Cerebellar cortex (tissue), 1 donor: ENCODE measurements around the gene TERC.

Source experiments
- DNase-seq: peaks from one replicate; pipeline ENCODE4 v3.0.0-alpha.2; 2015; ENCODE audit warnings: low spot score

The TERC gene

DNA sequence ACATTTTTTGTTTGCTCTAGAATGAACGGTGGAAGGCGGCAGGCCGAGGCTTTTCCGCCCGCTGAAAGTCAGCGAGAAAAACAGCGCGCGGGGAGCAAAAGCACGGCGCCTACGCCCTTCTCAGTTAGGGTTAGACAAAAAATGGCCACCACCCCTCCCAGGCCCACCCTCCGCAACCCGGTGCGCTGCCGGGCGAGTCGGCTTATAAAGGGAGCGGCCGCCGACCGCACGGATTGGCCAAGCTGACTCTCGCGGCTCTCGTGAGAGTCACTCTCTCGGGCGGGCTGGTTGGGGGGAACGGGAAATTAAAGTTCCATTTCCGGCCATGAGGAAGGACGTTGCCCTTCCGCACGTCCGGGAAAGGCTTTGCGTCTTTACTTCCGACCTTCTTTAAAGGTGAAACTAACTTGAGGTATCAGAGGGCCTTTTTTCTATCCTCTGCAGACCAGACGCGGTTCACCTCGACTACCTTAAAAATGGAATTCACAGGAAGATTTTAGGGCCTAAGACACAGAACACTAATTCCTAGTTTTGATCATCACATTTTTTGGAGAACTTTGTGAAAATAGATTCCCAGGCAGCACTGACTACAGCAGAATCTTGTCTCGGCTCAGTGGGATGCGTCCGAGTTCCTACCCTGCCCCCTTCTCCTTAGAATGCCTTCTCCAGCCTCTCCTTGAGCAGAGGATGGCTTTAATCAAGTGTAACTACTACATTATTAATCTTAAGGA is at the start of gene TERC:
Gene TERC (minus strand): TSS at position 179 of the 731 bp plus-strand sequence.
- peak; percentile 95 for DNase-seq

DNA sequence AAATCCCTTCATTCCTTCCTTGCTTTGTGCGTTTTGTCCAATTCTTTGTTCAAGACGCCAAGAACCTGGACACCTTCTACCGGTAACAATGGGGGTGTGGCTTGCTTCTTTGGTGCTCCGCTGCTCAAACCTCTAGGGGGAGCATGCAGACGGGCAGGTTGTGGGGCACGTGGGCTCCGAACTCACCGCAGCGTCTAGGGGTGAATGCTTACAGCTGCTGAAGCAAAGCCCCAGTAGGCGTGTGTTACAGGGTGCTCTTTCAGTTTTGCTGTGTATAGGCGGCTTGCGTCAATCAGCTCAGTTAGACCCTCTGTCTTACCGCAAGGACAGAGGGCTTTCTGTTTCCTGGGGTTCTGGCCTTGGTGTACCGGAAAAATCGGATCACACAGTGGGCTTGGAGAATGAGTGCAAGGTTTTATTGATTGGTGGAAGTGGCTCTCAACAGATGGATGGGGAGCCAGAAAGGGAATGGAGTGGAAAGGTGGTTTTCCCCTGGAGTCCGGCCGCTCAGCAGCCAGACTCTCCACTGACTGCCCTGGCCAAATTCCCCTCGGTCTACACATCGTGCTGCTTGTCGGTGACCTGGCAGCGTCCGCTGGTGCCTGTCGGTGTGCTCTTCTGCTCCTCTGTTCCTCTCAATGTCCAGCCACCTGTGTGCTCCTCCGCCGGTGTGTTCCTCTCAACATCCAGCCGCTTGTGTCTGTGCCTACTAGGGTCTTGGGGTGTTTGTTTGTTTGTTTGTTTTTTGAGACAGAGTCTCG is 49.1 kb upstream of the TERC start:
- no peak for DNase-seq

DNA sequence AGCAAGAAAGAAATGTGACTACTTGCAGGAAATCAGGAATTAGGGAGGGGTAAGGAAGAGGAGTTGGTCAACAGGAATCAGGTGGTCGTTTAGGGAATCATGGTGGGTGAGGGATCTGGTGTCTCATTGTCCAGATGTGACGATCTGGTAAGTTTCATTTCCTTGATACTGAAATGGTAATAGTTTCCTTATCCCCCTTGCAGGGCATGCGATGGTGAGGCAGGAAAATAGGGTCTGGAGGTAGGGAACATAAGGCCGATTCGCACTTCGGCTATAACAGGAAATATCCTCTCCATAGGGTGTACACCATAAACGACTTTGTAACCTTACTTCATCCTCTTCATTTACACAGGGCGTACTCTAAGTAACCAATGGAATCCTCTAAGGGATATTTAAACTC is 48.4 kb upstream of the TERC start:
- no peak for DNase-seq

DNA sequence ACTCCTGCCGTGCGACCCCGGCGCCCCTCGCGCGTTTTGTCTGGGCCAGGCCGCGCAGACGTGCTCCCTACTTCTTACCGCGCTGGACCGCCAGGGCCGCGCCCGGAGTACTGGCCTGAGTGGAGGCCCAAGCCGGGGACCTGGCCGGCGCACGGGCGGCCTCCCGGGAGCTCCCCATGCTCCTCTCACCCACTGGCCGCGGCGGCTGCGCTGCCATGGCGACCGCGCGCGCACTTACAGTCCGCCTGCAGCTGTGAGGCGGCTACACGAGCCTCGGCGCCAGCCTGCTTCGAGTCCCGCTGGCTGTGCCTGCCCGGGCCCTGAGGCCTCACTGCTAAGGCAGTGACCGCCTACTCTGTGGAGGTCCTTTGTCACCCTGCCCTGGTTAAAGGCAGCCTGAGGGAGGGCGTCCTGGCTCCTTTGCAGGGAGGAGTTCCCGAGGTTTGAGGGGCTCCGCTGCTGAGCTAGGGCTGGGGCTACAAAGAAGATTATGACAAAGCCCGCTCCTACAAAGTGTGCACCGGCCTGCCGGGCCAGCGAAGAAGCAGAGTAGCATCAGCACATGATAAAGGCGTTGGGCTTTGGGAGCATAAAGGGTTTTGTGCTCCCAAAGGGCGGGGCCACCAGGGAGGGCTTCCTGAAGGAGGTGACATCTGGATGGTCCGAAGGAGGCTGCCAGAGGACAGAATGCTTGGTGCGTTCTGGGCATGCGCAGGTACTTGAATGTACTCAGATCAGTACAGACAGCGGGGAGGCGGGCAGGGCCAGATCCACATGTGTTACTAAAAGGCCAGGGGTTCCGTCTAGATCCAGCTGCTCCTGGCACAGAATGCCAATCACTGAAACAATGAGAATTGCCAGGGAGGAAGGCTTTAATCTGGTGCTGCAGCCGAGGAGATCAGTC is 47.7 kb upstream of the TERC start, which contains the start of the genes LRRC34 and LRRIQ4:
Gene LRRC34 (minus strand): TSS at position 573 of the 904 bp plus-strand sequence. CDS start 356 bp downstream, at position 217.
Gene LRRIQ4 (plus strand): TSS at position 539 of the 904 bp plus-strand sequence. CDS start 9,052 bp downstream, outside the sequence.
- peak; percentile 7 for DNase-seq

DNA sequence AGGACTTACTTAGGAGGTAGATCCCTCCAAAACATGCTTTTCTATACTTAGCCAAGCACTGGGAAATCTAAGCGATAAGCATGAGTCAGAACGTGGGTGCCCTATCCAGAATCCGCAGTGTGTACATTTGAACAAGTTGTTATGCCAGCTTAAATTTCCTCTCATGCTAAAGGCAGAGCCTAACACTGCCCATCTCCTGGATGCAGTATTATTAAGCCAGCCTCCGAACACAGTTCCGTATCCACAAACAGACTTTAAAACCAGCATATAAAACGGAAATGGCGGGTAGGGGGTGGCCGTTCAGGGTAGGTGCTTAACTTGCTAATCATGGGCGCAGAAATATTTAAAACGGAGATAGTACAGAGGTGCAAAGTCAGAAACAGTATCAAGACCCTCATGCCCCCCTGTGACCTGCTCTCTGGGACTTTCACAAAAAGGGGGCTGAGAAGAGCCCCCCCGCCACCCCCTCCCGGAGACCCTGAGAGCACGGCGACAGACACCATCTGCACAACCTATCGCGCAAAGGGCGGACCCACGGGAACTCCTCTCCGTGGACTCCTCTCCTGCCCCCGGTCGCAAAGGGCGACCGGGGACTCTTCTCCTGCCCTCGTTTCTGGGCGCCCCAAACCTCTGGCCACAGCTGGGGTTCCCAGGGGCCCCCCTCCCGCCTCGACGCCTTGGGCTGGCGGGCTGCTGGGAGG is 46.9 kb upstream of the TERC start:
- peak; percentile 14 for DNase-seq

DNA sequence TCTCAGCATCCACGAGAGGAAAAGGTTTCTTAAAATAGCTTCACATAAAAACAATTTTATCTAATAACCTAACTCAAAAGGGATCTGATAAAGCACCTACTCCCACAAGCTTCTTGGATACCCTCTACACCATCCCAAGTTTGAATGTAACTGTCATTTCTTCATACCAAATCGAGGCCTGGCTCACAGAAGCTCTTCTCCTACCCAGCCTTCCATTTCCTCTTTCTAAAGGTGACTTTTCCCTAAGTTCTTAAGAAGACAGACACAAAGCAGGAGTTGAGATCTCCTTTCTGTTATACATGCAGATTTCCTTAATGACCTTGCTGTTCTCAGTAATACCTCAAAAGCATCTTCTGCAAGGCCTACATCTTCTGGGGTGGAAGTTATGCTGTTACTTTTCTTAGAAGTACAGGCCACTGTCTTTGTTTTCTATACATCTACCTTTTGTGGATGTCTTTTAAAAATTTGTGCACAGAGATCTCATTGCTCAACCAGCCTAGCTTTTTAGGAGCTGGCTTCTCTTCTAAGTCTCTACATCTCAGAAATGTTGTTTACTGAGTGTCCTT is 44.5 kb upstream of the TERC start:
- no peak for DNase-seq

DNA sequence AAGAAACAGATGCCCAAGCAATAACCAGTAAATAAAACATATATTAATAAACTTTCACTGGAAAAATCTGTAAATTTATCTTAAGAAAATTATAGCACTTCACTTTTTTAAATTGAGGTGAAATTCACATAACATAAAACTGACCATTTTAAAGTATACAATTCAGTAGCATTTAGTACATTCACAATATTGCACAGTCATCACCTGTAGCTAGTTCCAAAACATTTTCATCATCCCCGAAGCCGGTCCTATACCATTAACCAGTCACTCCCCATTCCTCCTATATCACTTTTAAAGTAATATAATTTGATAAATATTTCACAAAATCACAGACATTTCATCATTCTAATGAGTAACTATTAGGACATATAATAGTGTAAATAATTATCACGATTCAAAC is 39.8 kb upstream of the TERC start:
- DNase-seq: no peak

DNA sequence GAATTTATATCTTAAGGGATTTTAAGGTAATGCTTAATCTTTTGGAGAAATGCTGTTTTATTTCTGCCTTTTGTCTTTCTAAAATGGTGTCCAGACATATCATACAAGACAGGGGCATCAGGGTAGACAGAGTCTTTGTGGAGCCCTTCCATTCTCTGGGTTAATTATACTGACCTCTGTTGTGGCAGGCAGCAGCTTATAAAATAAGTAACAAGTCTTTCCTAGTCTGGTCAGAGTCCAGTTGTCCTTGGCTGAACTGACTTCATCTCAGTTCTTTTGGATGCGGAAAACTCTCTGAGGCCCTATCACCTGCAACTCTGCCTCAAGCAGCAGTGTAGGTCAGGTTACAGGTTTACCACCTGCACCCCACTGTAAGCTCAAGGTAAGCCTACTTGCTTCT is 27.5 kb upstream of the TERC start:
- DNase-seq: no peak

DNA sequence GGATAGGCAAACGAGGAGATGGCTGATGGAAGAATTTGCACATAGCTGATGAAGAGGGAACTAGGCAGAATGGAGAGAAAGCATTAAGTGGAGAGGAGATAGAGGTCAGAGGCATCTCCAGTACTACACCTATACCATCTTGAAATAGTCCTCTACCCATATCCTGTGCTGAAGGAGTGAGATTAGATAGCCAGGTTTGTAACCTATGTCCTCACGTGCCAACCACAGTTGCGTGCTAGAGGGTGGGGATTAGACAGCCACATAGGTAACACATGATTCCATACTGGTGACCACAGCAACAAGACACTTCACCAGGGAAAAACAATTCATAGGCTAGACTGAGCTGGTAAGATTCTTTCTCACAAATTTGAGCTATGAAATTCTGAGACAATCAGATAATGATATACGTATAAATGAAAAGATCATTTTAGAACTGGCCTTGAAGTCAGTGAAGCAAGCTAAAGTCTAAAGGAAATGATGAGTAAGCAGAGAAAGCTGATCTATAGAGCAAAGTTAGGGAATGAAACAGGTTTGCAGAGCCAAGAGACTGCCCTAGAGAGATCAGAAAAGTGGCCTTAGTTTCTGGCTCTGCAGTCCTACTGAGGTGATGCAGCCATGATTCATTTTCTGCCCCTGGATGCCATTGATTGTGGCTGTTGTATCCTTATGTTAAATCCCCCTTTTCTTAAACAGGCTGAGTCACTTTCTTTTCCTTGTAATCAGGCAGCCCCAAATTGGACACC is 26.0 kb upstream of the TERC start:
- DNase-seq: no peak

DNA sequence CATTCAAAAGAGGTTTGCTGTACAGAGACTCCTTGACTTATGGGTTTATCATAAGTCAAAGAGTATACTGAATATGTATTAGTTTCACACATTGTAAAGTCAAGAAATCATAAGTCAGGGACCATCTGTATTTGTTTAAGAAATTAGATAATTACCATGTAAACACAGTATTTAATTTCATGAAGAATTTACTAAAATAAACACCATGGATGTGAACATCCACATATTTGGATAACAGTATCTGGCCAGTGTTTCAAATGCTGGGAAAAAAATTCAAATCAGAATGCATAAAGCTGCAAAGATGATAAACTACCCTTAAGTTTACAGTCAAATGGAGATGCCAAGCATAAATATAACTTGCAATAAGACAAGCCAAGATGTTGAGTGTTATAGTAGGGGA is 25.4 kb upstream of the TERC start:
- DNase-seq: no peak

DNA sequence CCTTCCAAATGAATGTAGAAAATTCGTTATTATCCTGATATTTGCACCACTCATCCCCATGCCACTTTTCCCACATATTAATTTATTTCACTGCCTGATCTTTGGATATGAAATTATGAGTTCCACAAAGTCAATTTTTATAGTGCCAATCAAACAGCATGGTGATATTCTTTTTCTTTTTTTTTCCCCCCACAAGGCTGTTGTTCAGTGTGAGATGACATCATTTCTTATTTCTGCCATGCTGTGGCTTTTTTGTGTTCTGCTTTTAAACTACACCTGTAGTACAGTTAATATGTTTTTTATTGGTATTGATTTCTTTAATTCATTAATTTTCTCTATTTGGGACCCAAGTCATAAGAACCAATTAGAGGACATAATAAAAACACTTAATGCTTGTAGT is 22.9 kb upstream of the TERC start:
- no peak for DNase-seq

DNA sequence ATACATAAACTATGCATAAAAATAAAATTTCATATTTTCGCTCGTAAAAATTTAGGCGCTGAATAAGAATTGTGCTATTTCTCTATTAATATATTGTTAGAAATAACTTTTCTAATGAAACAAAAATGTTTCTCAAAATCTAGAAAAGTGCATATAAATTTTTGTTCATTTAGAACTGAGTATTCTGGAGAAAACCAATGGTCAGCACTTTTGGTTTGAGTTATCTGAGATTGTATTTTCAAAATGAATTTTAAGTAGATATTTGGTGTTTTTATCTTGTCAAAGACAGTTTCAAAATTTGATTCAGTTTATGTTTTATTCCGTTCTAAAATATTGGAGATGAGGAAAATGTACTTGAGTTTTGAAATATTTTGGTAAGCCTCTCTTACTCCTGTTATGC is 22.3 kb upstream of the TERC start:
- no peak for DNase-seq

DNA sequence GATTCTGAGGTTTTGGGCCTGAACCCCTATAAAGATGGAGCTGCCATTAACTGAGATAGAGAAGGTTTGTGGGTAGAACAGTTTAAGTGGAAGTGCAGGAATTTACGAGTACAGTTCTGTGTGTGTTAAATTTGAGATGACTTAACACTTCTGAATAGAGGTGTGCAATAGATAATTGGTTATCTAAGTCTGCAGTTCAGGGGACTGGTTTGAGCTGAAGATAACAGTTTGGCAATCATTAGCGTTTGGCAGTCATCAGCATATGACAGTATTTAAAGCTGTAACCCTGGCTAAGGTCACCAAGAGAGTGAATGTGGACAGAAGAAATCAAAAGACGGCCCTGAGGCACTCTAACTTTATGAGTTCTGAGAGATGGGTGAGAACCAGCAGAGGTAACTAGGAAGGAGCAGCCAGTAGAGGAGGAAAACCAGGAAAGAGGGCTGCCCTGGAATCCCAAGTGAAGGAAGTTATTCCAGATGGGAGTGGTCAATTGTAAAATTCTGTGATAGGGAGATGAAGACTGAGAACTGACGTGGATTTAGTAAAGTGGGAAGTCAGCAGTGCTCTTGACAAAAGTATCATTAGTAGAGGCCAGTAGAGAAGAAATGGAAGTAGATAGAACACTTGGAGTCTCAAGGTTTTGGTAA is 16.5 kb upstream of the TERC start:
- DNase-seq: no peak

DNA sequence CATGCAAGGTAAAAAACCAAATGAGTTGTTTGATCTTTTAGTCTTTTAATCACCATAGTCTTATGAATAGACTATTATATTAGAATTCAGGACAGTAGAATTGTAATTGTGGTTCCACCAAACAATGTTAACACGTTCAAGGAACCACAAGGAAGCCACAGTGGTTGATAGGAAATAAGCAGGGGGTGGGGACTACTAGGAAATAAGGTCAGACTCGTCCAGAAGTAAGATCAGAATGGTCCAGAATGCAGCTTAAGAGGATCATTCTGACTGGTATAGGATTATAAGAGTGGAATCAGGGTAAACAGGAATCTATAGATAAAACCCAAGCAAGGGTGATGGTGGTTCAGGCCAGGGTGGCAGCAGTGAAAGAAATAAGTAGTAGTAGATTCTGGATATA is 15.9 kb upstream of the TERC start:
- no peak for DNase-seq

DNA sequence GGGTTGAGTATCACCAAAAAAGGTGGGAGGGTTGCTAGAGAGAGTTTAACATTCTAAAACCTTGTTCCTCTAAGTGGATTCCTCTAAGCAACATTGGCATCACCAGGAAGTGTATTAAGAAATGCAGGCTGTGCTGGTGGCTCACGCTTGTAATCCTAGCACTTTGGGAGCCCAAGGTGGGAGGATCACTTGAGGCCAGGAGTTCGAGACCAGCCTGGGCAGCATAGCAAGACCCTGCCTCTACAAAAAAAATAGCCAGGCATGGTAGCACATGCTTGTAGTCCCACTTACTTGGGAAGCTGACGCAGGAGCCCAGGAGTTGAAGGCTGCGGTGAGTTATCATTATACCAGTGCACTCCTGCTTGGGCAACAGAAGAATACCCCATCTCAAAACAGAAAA is 13.0 kb upstream of the TERC start:
- DNase-seq: no peak

DNA sequence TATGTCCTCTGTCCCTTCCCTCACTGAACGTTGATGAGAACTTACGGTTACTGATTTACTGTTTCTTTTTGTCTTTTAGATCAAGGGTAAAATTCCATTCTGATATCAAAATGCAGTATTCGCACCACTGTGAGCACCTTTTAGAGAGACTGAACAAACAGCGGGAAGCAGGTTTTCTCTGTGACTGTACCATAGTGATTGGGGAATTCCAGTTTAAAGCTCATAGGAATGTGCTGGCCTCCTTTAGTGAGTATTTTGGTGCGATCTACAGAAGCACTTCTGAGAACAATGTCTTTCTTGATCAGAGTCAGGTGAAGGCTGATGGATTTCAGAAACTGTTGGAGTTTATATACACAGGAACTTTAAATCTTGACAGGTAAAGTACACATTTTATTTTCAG is 9.3 kb upstream of the TERC start:
- DNase-seq: no peak

DNA sequence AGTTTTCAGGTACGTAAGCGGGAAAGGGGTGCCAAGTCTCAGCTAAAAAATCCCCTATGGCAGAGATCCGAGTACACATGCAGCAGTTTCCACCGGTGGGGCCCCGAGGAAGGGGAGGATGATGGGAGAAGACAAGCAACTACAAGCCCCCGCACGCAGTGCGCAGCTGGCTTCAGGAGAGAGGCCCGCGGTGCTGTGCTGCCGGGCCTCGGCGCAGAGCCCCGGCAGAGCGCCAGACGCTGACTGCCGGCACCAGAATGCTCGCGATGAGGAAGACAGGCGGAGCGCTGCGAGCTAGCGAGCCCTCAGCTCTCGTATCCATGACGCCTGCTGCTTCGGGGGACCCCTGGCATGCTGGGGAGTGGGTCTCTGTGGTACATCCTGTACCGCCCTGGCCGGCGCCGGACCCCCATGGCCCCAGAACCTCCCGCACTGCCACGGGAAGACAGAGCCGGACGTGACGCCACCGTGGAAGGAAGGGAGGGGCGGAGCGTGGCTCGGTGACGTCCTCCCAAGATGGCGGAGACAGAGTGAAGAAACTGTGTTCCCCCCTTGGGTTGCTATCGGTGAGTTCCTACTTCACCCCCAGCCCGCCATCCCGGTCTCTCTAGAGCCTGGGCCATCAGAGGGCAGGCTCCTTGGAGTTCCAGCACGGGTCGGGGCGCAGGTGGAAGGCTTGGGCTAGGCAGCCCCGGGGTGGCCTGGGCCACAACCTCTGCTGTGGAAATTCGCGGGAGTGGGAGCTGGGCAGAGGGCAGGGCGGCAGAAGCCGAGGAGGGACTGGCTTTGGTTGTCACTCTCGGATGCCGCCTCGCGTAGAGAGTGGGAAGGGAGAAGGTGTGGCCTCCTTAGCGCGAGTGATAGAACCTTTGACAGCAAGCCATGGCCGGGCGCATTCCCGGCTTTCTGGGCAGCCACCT is 8.3 kb upstream of the TERC start, which contains the start of gene MYNN:
Gene MYNN (plus strand): TSS at position 500 of the 920 bp plus-strand sequence. CDS start 900 bp downstream, outside the sequence.
- peak; percentile 94 for DNase-seq

DNA sequence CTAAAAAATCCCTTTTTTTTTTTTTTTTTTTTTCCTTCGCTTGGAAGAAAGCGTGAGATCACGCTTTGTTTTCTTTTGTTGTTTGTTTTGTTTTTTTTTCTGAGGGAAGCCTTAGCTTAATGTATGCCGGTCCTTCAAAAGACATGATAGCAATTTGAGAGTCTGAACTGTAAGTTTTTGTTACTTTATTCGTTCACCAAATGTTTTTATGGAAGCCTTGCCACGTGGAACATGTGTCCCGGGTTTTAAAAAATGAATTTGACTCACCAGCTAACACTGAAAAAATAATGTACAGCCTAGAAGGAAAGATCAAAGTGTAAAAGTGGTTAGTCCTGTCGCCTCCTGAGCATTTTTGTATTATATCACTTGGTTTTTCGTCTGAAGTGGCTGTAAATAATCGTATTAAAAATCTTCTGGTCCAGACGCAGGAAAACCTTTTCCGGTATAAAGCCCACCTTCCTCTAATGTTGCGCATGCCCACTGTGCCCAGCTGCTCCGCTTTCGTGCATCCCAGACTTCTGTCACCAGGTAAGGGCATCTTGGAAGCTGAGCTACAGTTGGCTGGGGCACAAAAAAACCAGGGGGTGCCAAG is 7.5 kb upstream of the TERC start:
- peak; percentile 95 for DNase-seq
